Measurements from ENCODE around the gene CD300A.

DNA sequence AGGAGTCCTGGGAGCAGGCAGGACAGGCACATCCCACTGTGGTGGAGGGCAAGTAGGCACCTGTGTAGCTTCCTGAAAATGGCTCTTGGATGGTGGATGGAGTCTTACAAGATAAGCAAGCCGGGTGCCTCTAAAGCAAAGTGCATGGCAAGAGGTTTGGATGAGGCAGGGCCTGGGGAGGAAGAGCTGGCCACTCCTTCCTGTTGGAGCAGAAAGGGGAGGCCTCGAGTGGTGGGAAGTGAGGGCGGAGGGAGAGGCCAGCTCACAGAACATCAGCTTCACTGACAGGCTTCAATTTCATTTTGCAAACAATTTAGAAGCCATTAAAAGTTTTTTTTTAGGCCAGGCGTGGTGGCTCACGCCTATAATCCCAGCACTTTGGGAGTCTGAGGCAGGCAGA lies 31.0 kb downstream of the CD300A start:
- TF ChIP-seq, protein P1, sequence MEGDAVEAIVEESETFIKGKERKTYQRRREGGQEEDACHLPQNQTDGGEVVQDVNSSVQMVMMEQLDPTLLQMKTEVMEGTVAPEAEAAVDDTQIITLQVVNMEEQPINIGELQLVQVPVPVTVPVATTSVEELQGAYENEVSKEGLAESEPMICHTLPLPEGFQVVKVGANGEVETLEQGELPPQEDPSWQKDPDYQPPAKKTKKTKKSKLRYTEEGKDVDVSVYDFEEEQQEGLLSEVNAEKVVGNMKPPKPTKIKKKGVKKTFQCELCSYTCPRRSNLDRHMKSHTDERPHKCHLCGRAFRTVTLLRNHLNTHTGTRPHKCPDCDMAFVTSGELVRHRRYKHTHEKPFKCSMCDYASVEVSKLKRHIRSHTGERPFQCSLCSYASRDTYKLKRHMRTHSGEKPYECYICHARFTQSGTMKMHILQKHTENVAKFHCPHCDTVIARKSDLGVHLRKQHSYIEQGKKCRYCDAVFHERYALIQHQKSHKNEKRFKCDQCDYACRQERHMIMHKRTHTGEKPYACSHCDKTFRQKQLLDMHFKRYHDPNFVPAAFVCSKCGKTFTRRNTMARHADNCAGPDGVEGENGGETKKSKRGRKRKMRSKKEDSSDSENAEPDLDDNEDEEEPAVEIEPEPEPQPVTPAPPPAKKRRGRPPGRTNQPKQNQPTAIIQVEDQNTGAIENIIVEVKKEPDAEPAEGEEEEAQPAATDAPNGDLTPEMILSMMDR (optimal IDR thresholded peaks at IDR 0.05 in 1 of 3, IDR thresholded peaks at IDR 0.05 in 1 of 3, conservative IDR thresholded peaks at IDR 0.05 in 1 of 3; ENCODE audit: extremely low read depth in 1 of 3, insufficient read depth in 2 of 3, low read length in 3 of 3): no peak
- no peak for TF ChIP-seq EZH2 (IDR thresholded peaks at IDR 0.05; ENCODE audit: low read length)
